ENCODE results near the gene KIF2C. TPM values are rescaled to one million over a fixed set of nuclear protein-coding genes. Genes with fewer than 3 reads are reported as not detected.

The KIF2C gene
- total RNA-seq, 5 donors from 2014 or later (not counting 1 experiment from before 2014, with no cell fraction given): 0.68 to 1.6 (median 1.1) TPM

DNA sequence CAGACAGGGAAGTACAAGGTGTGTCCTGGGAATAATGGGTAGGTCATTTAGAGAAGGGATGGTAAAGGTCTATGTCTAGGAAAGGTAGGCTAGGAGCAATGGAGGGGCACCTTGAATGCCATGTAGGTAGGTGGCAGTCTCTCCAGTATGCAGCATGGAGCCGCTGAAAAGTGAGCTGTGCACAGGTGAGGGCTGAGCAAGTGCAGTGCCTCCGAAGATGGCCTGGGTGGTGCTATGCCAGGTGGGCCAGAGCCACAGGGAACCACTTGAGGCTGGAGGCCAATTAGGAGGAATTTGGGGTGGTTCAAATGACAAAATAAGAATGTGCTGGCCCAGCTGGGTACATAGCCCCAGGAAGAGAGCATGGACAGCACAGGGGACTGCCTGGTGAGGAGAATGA is 33.7 kb upstream of the KIF2C start:
- Mint-ChIP-seq H3K27me3 (peaks cover 0 to 3% of the 10 kb centered on the region in 2 donors), H3K36me3 (no peaks in the 10 kb centered on the region), H3K9me3 (no peaks in the 10 kb centered on the region), H3K4me3 (no peak overlapping the region), H3K4me1 (peaks cover 8 to 11% (median 11%) of the 10 kb centered on the region in 3 donors), H3K27ac (no peak overlapping the region)
- CTCF ChIA-PET: interaction anchor here in 1 of 2 donors (0.8 kb wide), 1 partner anchor 16 kb away, joined by 3 read pairs; no protein-coding TSS in a partner anchor
- Histone ChIP-seq H3K27me3 (replicated peaks in 1 of 2; ENCODE audit: control insufficient read depth in 2 of 2, extremely low read depth in 1 of 2, insufficient read depth in 2 of 2, low read length in 1 of 2) (peaks cover 0 to 3% of the 10 kb centered on the region in 2 experiments), H3K27ac (ENCODE audit: low read length) (no peak overlapping the region), H3K9me3 (no peaks in the 10 kb centered on the region), H3K4me1 (ENCODE audit: control insufficient read depth in 1 of 2, extremely low read depth in 1 of 2, insufficient read depth in 2 of 2, low read length in 2 of 2) (peaks cover 0 to 7% of the 10 kb centered on the region in 2 experiments), H3K36me3 (ENCODE audit: control insufficient read depth in 2 of 2, extremely low read depth in 1 of 2, insufficient read depth in 1 of 2, low read length in 1 of 2) (no peaks in the 10 kb centered on the region), H3K4me3 (ENCODE audit: control insufficient read depth in 1 of 2, extremely low read depth in 1 of 2, low read length in 1 of 2) (no peak overlapping the region)
- ATAC-seq (replicated peaks in 1 of 4): no peak
- POLR2A ChIA-PET: no interaction called here
- 81% methylated on average over 2 of the region's 2 CpGs for WGBS (ENCODE audit: insufficient coverage)
- no peak for DNase-seq

- ChIA-PET CTCF (interaction anchor here (0.5 to 1.0 kb wide), 2 partner anchors 14 to 588 kb away, joined by 3 read pairs; no protein-coding TSS in a partner anchor), POLR2A (no interaction called here)
- H3K4me1 Mint-ChIP-seq: peaks cover 8 to 11% (median 11%) of the 10 kb centered on the region in 3 donors
- 90% methylated on average over 3 of the region's 6 CpGs for WGBS (ENCODE audit: insufficient coverage)
- Histone ChIP-seq H3K27ac (ENCODE audit: low read length) (no peak overlapping the region), H3K36me3 (ENCODE audit: control insufficient read depth in 2 of 2, extremely low read depth in 1 of 2, insufficient read depth in 1 of 2, low read length in 1 of 2) (no peaks in the 10 kb centered on the region), H3K4me3 (ENCODE audit: control insufficient read depth in 1 of 2, extremely low read depth in 1 of 2, low read length in 1 of 2) (no peak overlapping the region), H3K9me3 (no peaks in the 10 kb centered on the region), H3K27me3 (replicated peaks in 1 of 2; ENCODE audit: control insufficient read depth in 2 of 2, extremely low read depth in 1 of 2, insufficient read depth in 2 of 2, low read length in 1 of 2) (peaks cover 0 to 3% of the 10 kb centered on the region in 2 experiments), H3K4me1 (ENCODE audit: control insufficient read depth in 1 of 2, extremely low read depth in 1 of 2, insufficient read depth in 2 of 2, low read length in 2 of 2) (peaks cover 0 to 7% of the 10 kb centered on the region in 2 experiments)
- no peaks in the 10 kb centered on the region for H3K9me3 Mint-ChIP-seq
- ATAC-seq (replicated peaks in 1 of 4) (peak in 1 of 4 experiments; percentile 10), DNase-seq (no peak)
- H3K36me3 Mint-ChIP-seq: no peaks in the 10 kb centered on the region
- H3K4me3 Mint-ChIP-seq: peak overlapping the region in 1 of 3 donors; percentile 58
- no peak overlapping the region for H3K27ac Mint-ChIP-seq
- peaks cover 0 to 3% of the 10 kb centered on the region in 2 donors for H3K27me3 Mint-ChIP-seq
Measured at GRCh38 chr1:44707112-44707881, 32.3 kb upstream of the KIF2C start.

- Histone ChIP-seq H3K27me3 (replicated peaks in 1 of 2; ENCODE audit: control insufficient read depth in 2 of 2, extremely low read depth in 1 of 2, insufficient read depth in 2 of 2, low read length in 1 of 2) (peaks cover 0 to 3% of the 10 kb centered on the region in 2 experiments), H3K4me3 (ENCODE audit: control insufficient read depth in 1 of 2, extremely low read depth in 1 of 2, low read length in 1 of 2) (peak overlapping the region in 1 of 2 donors; percentile 19)
- peak overlapping the region; percentile 2 to 51 for H3K27ac Mint-ChIP-seq
Measured at GRCh38 chr1:44707959-44708831, 31.4 kb upstream of the KIF2C start.

DNA sequence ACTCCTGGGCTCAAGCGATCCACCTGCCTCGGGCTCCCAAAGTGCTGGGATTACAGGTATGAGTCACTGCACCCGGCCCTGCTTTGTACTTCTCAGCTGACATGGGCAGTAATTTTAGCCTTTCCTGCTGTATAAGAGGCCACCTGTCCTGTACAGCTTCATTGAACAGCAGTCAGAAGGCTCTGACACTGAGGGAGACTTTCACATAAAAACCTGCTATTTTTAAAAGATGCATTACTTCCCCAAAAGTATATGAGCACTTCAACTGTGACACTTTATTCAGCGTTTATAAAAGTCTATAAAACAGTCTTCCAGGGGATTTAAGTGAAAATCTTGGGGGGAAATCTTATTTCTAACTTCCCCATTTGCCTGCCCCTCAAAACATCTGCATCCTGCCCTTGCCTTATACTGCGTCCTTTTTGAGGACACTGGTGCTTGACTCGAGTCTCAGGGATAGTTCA is 26.3 kb upstream of the KIF2C start:
- Mint-ChIP-seq H3K36me3 (no peaks in the 10 kb centered on the region), H3K4me3 (no peak overlapping the region), H3K27me3 (peaks cover 0 to 3% of the 10 kb centered on the region in 2 donors), H3K9me3 (no peaks in the 10 kb centered on the region), H3K27ac (peak overlapping the region in 1 of 2 donors; percentile 23), H3K4me1 (peaks cover 34 to 39% (median 36%) of the 10 kb centered on the region in 3 donors)
- Histone ChIP-seq H3K36me3 (ENCODE audit: control insufficient read depth in 2 of 2, extremely low read depth in 1 of 2, insufficient read depth in 1 of 2, low read length in 1 of 2) (no peaks in the 10 kb centered on the region), H3K4me3 (ENCODE audit: control insufficient read depth in 1 of 2, extremely low read depth in 1 of 2, low read length in 1 of 2) (no peak overlapping the region), H3K27me3 (replicated peaks in 1 of 2; ENCODE audit: control insufficient read depth in 2 of 2, extremely low read depth in 1 of 2, insufficient read depth in 2 of 2, low read length in 1 of 2) (peaks cover 0 to 2% of the 10 kb centered on the region in 2 experiments), H3K9me3 (no peaks in the 10 kb centered on the region), H3K4me1 (ENCODE audit: control insufficient read depth in 1 of 2, extremely low read depth in 1 of 2, insufficient read depth in 2 of 2, low read length in 2 of 2) (peaks cover 12 to 28% of the 10 kb centered on the region in 2 experiments), H3K27ac (ENCODE audit: low read length) (no peak overlapping the region)
- 58% methylated on average over 3 of the region's 6 CpGs for WGBS (ENCODE audit: insufficient coverage)
- ATAC-seq (replicated peaks in 1 of 4) (no peak), DNase-seq (no peak)
- ChIA-PET CTCF (interaction anchor here in 1 of 2 donors (0.6 kb wide), 1 partner anchor 62 kb away, joined by 5 read pairs; no protein-coding TSS in a partner anchor), POLR2A (no interaction called here)

More at GRCh38 chr1:44707959-44708831, 31.4 kb upstream of the KIF2C start:
- ChIA-PET POLR2A (interaction anchor here in 1 of 2 donors (0.6 kb wide), 1 partner anchor 924 kb away, joined by 3 read pairs; no protein-coding TSS in a partner anchor), CTCF (interaction anchor here in 1 of 2 donors (0.6 to 1.3 kb wide), 2 partner anchors 13 to 602 kb away, joined by 3 to 8 read pairs; no protein-coding TSS in a partner anchor)
- ATAC-seq (replicated peaks in 1 of 4) (peak; percentile 85 to 91 (median 88)), DNase-seq (peak in 5 of 35 experiments; percentile 21 to 73 (median 39))
- no peaks in the 10 kb centered on the region for H3K9me3 ChIP-seq
- H3K4me1 Mint-ChIP-seq: peaks cover 8 to 11% (median 11%) of the 10 kb centered on the region in 3 donors
- no peaks in the 10 kb centered on the region for H3K36me3 Mint-ChIP-seq
- peaks cover 0 to 7% of the 10 kb centered on the region in 2 experiments for H3K4me1 ChIP-seq (ENCODE audit: control insufficient read depth in 1 of 2, extremely low read depth in 1 of 2, insufficient read depth in 2 of 2, low read length in 2 of 2)
- 25% methylated on average over 9 of the region's 15 CpGs for WGBS (ENCODE audit: insufficient coverage)
- no peak overlapping the region for H3K27ac ChIP-seq (ENCODE audit: low read length)
- no peaks in the 10 kb centered on the region for H3K9me3 Mint-ChIP-seq
- H3K27me3 Mint-ChIP-seq: peaks cover 0 to 3% of the 10 kb centered on the region in 2 donors
- peak overlapping the region; percentile 5 to 60 (median 58) for H3K4me3 Mint-ChIP-seq
- no peaks in the 10 kb centered on the region for H3K36me3 ChIP-seq (ENCODE audit: control insufficient read depth in 2 of 2, extremely low read depth in 1 of 2, insufficient read depth in 1 of 2, low read length in 1 of 2)

- H3K27ac ChIP-seq (ENCODE audit: low read length): peak overlapping the region; percentile 31
- peak overlapping the region; percentile 83 to 87 for H3K27ac Mint-ChIP-seq
Measured at GRCh38 chr1:44714532-44714931, 25.1 kb upstream of the KIF2C start.

More at GRCh38 chr1:44714532-44714931, 25.1 kb upstream of the KIF2C start:
- peak overlapping the region in 1 of 3 donors; percentile 2 for H3K4me3 Mint-ChIP-seq
- no peaks in the 10 kb centered on the region for H3K27me3 Mint-ChIP-seq
- H3K4me1 Mint-ChIP-seq: peaks cover 43 to 44% (median 43%) of the 10 kb centered on the region in 3 donors
- H3K36me3 Mint-ChIP-seq: no peaks in the 10 kb centered on the region
- H3K4me3 ChIP-seq (ENCODE audit: control insufficient read depth in 1 of 2, extremely low read depth in 1 of 2, low read length in 1 of 2): no peak overlapping the region
- no peak for DNase-seq
- no peaks in the 10 kb centered on the region for H3K27me3 ChIP-seq (replicated peaks in 1 of 2; ENCODE audit: control insufficient read depth in 2 of 2, extremely low read depth in 1 of 2, insufficient read depth in 2 of 2, low read length in 1 of 2)
- peaks cover 19 to 37% of the 10 kb centered on the region in 2 experiments for H3K4me1 ChIP-seq (ENCODE audit: control insufficient read depth in 1 of 2, extremely low read depth in 1 of 2, insufficient read depth in 2 of 2, low read length in 2 of 2)
- no peaks in the 10 kb centered on the region for H3K9me3 Mint-ChIP-seq
- CTCF ChIA-PET: interaction anchor here in 1 of 2 donors (0.6 kb wide), 2 partner anchors 43 to 780 kb away, joined by 5 to 8 read pairs; no protein-coding TSS in a partner anchor
- no peaks in the 10 kb centered on the region for H3K9me3 ChIP-seq
- H3K36me3 ChIP-seq (ENCODE audit: control insufficient read depth in 2 of 2, extremely low read depth in 1 of 2, insufficient read depth in 1 of 2, low read length in 1 of 2): no peaks in the 10 kb centered on the region
- ATAC-seq (replicated peaks in 1 of 4): peak in 1 of 4 experiments; percentile 15
- 76% methylated on average over 3 of the region's 7 CpGs for WGBS (ENCODE audit: insufficient coverage)
- POLR2A ChIA-PET: interaction anchor here in 1 of 2 donors (0.6 kb wide), 1 partner anchor 39 kb away, joined by 7 read pairs; no protein-coding TSS in a partner anchor
